ENCODE measurements around the gene DOCK2.
"Not testable (repeated sequence)": the region's sequence is repeated elsewhere in the genome, so short reads cannot be mapped to it uniquely, and the experiment has no call there.

The DOCK2 gene

DNA sequence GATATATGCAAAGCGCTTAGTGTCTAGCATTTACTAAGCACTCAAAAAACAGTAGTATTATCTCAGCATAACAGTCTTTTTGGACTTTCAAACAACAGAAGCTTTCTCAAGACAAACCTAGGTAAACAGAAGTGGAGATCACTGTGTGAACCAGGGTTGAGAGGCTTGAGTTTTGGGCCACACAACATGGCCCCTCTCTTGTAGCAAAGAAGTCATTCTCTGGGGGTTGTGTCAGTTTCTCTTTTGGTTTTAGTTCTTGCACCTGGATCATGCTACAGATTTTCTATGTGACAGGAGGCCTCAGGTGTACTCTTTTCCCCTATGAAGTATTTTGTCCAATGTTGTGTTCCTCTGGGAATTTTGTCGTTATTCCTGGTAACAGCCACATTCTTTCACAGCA lies 313.3 kb downstream of the DOCK2 start:
- no peak for TF ChIP-seq CTCF (IDR thresholded peaks at IDR 0.05; ENCODE audit: control extremely low read depth, extremely low read depth, low read depth, missing control alignments)
- CTCF ChIA-PET: no interaction called here
- DNase-seq (ENCODE audit: extremely low spot score): no peak
- POLR2A ChIA-PET: no interaction called here

DNA sequence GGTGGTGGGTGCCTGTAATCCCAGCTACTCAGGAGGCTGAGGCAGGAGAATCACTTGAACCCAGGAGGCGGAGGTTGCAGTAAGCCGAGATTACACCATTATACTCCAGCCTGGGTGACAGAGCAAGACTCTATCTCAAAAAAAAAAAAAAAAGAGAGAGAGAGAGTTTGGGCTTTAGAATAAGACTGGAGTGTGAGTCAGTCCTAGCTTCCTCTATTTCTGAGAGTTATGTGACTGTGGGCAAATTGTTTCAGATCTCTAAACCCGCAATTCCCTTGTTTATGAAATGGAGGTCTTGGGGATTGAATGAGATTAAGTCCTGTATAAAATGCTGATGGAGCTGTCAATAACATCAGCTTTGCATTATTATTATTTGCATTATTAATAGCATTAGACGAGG lies 316.1 kb downstream of the DOCK2 start:
- DNase-seq (ENCODE audit: extremely low spot score); CTCF ChIA-PET; POLR2A ChIA-PET: not testable (repeated sequence)

DNA sequence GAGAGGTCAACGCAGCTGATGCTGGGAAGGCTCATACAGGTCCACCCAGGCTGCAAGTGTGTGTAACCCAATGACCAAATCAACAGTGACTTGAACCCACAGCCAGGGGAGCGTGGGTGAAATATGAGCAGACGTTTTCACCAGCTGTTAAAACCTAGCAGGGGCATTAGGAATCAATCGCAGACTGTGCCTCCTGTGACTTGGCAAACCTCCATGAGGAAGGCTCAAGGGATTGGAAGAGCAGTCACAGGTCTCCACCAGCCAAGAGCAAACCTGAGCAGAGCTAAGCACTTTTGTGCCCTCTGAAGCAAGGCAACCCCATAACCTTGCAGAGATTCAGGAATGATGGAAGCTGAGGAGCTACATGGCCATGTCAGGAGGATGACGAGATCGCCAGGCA lies 317.7 kb downstream of the DOCK2 start:
- no peak for TF ChIP-seq CTCF (IDR thresholded peaks at IDR 0.05; ENCODE audit: control extremely low read depth, extremely low read depth, low read depth, missing control alignments)
- ChIA-PET POLR2A (no interaction called here), CTCF (no interaction called here)
- no peak for DNase-seq (ENCODE audit: extremely low spot score)

DNA sequence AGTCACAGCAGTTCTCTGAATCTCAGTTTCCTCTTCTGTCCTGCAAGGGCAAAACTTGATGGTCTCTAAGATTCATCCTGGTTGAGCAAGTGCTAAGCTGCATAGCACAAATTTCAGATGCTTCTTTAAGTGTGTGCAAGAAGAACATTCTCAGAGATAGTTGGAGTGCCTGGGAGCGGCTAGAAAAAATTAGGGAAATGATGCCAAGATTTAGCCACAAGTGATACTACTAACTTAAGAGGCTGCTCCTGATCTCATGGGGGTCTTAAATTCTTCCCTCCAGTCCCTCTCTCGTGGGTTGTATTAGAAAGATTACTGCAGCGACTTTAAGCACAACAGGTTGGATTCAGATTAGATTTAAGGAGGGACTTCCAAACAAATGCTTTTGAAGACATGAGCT lies 319.1 kb downstream of the DOCK2 start:
- ChIA-PET CTCF (interaction anchor here (1.1 kb wide), 1 partner anchor 10 kb away, joined by 3 read pairs; no protein-coding TSS in a partner anchor), POLR2A (no interaction called here)
- DNase-seq (ENCODE audit: extremely low spot score): no peak
- TF ChIP-seq CTCF (IDR thresholded peaks at IDR 0.05; ENCODE audit: control extremely low read depth, extremely low read depth, low read depth, missing control alignments): no peak

- ChIA-PET POLR2A (no interaction called here), CTCF (interaction anchor here (1.1 kb wide), 1 partner anchor 10 kb away, joined by 3 read pairs; no protein-coding TSS in a partner anchor)
- no peak for TF ChIP-seq CTCF (IDR thresholded peaks at IDR 0.05; ENCODE audit: control extremely low read depth, extremely low read depth, low read depth, missing control alignments)
Observed at GRCh38 chr5:169956756-169957155, 319.7 kb downstream of the DOCK2 start.

GRCh38 chr5:169958278-169958677 lies 321.2 kb downstream of the DOCK2 start:
- POLR2A ChIA-PET: no interaction called here
- CTCF ChIA-PET: interaction anchor here (1.6 to 2.0 kb wide), 3 partner anchors 14 to 22 kb away, joined by 3 to 7 read pairs (median 4); partner anchors contain the start of gene INSYN2B
- no peak for TF ChIP-seq CTCF (IDR thresholded peaks at IDR 0.05; ENCODE audit: control extremely low read depth, extremely low read depth, low read depth, missing control alignments)
- DNase-seq (ENCODE audit: extremely low spot score): no peak

More at GRCh38 chr5:169956756-169957155, 319.7 kb downstream of the DOCK2 start:
- no peak for DNase-seq (ENCODE audit: extremely low spot score)

- ChIA-PET CTCF (no interaction called here), POLR2A (no interaction called here)
- no peak for TF ChIP-seq CTCF (IDR thresholded peaks at IDR 0.05; ENCODE audit: control extremely low read depth, extremely low read depth, low read depth, missing control alignments)
Observed at GRCh38 chr5:169960659-169961058, 323.6 kb downstream of the DOCK2 start.

More at GRCh38 chr5:169960659-169961058, 323.6 kb downstream of the DOCK2 start:
- DNase-seq (ENCODE audit: extremely low spot score): no peak

Data from GM10248 (cell line).